Activated CD4-positive, alpha-beta T cell treated with anti-CD3 and anti-CD28 coated beads, Interleukin-2, Interleukin-4, amounts not matched to agents 100 ng/mL and 50 ng/mL, durations not matched to agents 16 hours and 8 hours (primary cell): ENCODE results near the gene SPECC1L.
A peak's percentile ranks its signal among the peaks of the same experiment; 100 is the strongest.
"Not testable (repeated sequence)": the region's sequence is repeated elsewhere in the genome, so short reads cannot be mapped to it uniquely, and the experiment has no call there.

Source experiments
- DNase-seq: peaks from one replicate; pipeline ENCODE4 v3.0.0-alpha.2; 2020; ENCODE audit warnings: low spot score

Gene SPECC1L

GRCh38 chr22:24247564-24248344 lies 22.9 kb upstream of the SPECC1L start:
- peak; percentile 47 for DNase-seq

- DNase-seq, result not testable (repeated sequence)
Measured at GRCh38 chr22:24248611-24249010, 22.0 kb upstream of the SPECC1L start.

GRCh38 chr22:24249413-24249812 lies 21.2 kb upstream of the SPECC1L start:
- not testable (repeated sequence) for DNase-seq

GRCh38 chr22:24251286-24251685 lies 19.3 kb upstream of the SPECC1L start:
- not testable (repeated sequence) for DNase-seq

GRCh38 chr22:24253126-24253525 lies 17.5 kb upstream of the SPECC1L start:
- not testable (repeated sequence) for DNase-seq

- not testable (repeated sequence) for DNase-seq
Measured at GRCh38 chr22:24256136-24256535, 14.5 kb upstream of the SPECC1L start.

GRCh38 chr22:24256736-24257135 lies 13.9 kb upstream of the SPECC1L start:
- DNase-seq, result not testable (repeated sequence)

GRCh38 chr22:24259459-24259858 lies 11.2 kb upstream of the SPECC1L start:
- peak; percentile 60 for DNase-seq

- not testable (repeated sequence) for DNase-seq
Measured at GRCh38 chr22:24262185-24262749, 8.4 kb upstream of the SPECC1L start.

- DNase-seq, result not testable (repeated sequence)
Measured at GRCh38 chr22:24263479-24263878, 7.2 kb upstream of the SPECC1L start.

GRCh38 chr22:24264329-24264896 lies 6.2 kb upstream of the SPECC1L start:
- not testable (repeated sequence) for DNase-seq

GRCh38 chr22:24265734-24266133 lies 4.9 kb upstream of the SPECC1L start:
- DNase-seq, result no peak

- DNase-seq, result not testable (repeated sequence)
Measured at GRCh38 chr22:24266495-24266894, 4.1 kb upstream of the SPECC1L start.

GRCh38 chr22:24271386-24271854 lies 789 bp downstream of the SPECC1L start:
- peak; percentile 15 for DNase-seq

GRCh38 chr22:24273031-24273430 lies 2.4 kb downstream of the SPECC1L start:
- DNase-seq, result peak; percentile 45

GRCh38 chr22:24273906-24274305 lies 3.3 kb downstream of the SPECC1L start:
- DNase-seq, result not testable (repeated sequence)

- DNase-seq, result not testable (repeated sequence)
Measured at GRCh38 chr22:24274696-24275405, 4.2 kb downstream of the SPECC1L start.

- DNase-seq, result not testable (repeated sequence)
Measured at GRCh38 chr22:24280363-24280762, 9.7 kb downstream of the SPECC1L start.

- no peak for DNase-seq
Measured at GRCh38 chr22:24282401-24282800, 11.8 kb downstream of the SPECC1L start.

GRCh38 chr22:24284747-24285203 lies 14.1 kb downstream of the SPECC1L start:
- DNase-seq, result no peak

- DNase-seq, result peak; percentile 76
Measured at GRCh38 chr22:24285245-24285644, 14.6 kb downstream of the SPECC1L start.

- not testable (repeated sequence) for DNase-seq
Measured at GRCh38 chr22:24287212-24287611, 16.6 kb downstream of the SPECC1L start.
